OCI-LY1 (cell line): ENCODE measurements around the gene OR9Q1.

Source experiments
- H2AFZ ChIP-seq: fragments of 200-600 bp; sonication (generic), shearing (Covaris generic); 2 replicates; pipeline ENCODE4 v1.6.0; 2014; ENCODE audit warnings: antibody characterized with exemption, mild to moderate bottlenecking, low read length
- H3F3A ChIP-seq: fragments of 200-600 bp; sonication (generic), shearing (Covaris generic); 2 replicates; pipeline ENCODE4 v1.6.0; 2014; ENCODE audit warnings: mild to moderate bottlenecking, antibody characterized with exemption, low read length, moderate library complexity; ENCODE audit not compliant: insufficient read depth
- H3K27ac ChIP-seq: fragments of 200-600 bp; sonication (generic); 2 replicates; pipeline ENCODE4 v1.5.1; 2014; ENCODE audit warnings: low read length, mixed run types, mild to moderate bottlenecking, low read depth; ENCODE audit not compliant: poor library complexity, severe bottlenecking
- H3K27me3 ChIP-seq: fragments of 200-600 bp; sonication (generic); 2 replicates; pipeline ENCODE4 v1.6.0; 2014; ENCODE audit warnings: antibody characterized with exemption, mild to moderate bottlenecking, low read length, moderate library complexity; ENCODE audit not compliant: insufficient read depth
- H3K36me3 ChIP-seq: fragments of 200-600 bp; sonication (generic); 2 replicates; pipeline ENCODE4 v1.6.1; 2014; ENCODE audit warnings: mild to moderate bottlenecking, antibody characterized with exemption, low read length, moderate library complexity, mixed read lengths; ENCODE audit not compliant: insufficient read depth
- H3K4me1 ChIP-seq: fragments of 200-600 bp; sonication (generic); 2 replicates; pipeline ENCODE4 v1.5.1; 2014; ENCODE audit warnings: mild to moderate bottlenecking, low read length, moderate library complexity; ENCODE audit not compliant: insufficient read depth, severe bottlenecking
- H3K4me2 ChIP-seq: fragments of 200-600 bp; sonication (generic), shearing (Covaris generic); 2 replicates; pipeline ENCODE4 v1.6.1; 2014; ENCODE audit warnings: low read length
- H3K4me3 ChIP-seq: fragments of 200-600 bp; sonication (generic); 2 replicates; pipeline ENCODE4 v1.5.1; 2014; ENCODE audit warnings: low read length, low read depth, mild to moderate bottlenecking, mixed read lengths; ENCODE audit not compliant: poor library complexity, severe bottlenecking
- H3K79me2 ChIP-seq: fragments of 200-600 bp; shearing (Covaris generic); 2 replicates; pipeline ENCODE4 v1.6.1; 2016; ENCODE audit warnings: mixed run types, low read length, mixed read lengths; ENCODE audit not compliant: insufficient read depth
- H3K9ac ChIP-seq: fragments of 200-600 bp; sonication (generic), shearing (Covaris generic); 2 replicates; pipeline ENCODE4 v1.6.1; 2014; ENCODE audit warnings: mild to moderate bottlenecking, low read length, mixed read lengths
- H3K9me2 ChIP-seq: fragments of 200-600 bp; sonication (generic), shearing (Covaris generic); 2 replicates; pipeline ENCODE4 v1.6.1; 2014; ENCODE audit warnings: low read depth, mild to moderate bottlenecking, low read length, mixed read lengths
- H3K9me3 ChIP-seq: fragments of 200-600 bp; shearing (Covaris generic); 2 replicates; pipeline ENCODE4 v1.6.1; 2014; ENCODE audit warnings: low read length, mixed read lengths
- H4K20me1 ChIP-seq: fragments of 200-600 bp; sonication (generic), shearing (Covaris generic); 2 replicates; pipeline ENCODE4 v1.6.0; 2016; ENCODE audit warnings: mild to moderate bottlenecking, low read length; ENCODE audit not compliant: insufficient read depth
- EZH2 ChIP-seq: fragments of 200-600 bp; sonication (generic), shearing (Covaris generic); IDR thresholded peaks from 2 replicates; pipeline ENCODE4 v1.8.0; 2017; ENCODE audit warnings: borderline replicate concordance, mixed run types, mild to moderate bottlenecking, antibody characterized with exemption, low read length, moderate library complexity, mixed read lengths
- TF ChIP-seq, protein P1 (sequence below): fragments of 200-600 bp; sonication (generic), shearing (Covaris generic); IDR thresholded peaks from 2 replicates; pipeline ENCODE4 v1.5.1; 2017; ENCODE audit warnings: mild to moderate bottlenecking, antibody characterized with exemption, low read length, moderate library complexity, mixed read lengths

OR9Q1 gene

DNA sequence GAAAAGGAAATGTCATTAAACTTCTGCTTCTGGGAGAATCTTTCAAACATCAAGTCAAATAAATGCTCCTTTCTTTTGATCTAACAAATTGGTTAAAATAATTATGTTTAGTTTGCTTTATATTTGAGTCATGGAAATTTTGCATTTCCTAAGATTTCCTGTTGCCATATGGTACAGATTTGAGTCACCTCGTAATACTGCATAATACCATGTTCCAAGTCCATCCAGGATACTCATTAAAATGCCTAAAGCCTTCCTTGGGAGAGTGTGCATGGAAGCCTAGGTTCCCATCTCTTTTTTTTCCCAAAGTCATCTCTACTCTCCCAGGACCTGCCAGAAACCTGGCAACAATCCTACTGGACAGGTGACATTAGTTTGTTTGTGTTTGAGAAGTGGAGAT lies 97.4 kb downstream of the OR9Q1 start:
- Histone ChIP-seq H3K27me3 (no peaks in the 10 kb centered on the region), H3K36me3 (no peaks in the 10 kb centered on the region), H3K9ac (no peak overlapping the region), H3K9me2 (no peaks in the 10 kb centered on the region), H3K4me1 (no peaks in the 10 kb centered on the region), H3K27ac (no peak overlapping the region), H3F3A (no peaks in the 10 kb centered on the region), H3K79me2 (no peaks in the 10 kb centered on the region), H4K20me1 (no peaks in the 10 kb centered on the region), H2AFZ (no peak overlapping the region), H3K4me3 (no peak overlapping the region), H3K4me2 (no peak overlapping the region), H3K9me3 (no peaks in the 10 kb centered on the region)
- TF ChIP-seq EZH2 = no peak
- TF ChIP-seq, protein P1, sequence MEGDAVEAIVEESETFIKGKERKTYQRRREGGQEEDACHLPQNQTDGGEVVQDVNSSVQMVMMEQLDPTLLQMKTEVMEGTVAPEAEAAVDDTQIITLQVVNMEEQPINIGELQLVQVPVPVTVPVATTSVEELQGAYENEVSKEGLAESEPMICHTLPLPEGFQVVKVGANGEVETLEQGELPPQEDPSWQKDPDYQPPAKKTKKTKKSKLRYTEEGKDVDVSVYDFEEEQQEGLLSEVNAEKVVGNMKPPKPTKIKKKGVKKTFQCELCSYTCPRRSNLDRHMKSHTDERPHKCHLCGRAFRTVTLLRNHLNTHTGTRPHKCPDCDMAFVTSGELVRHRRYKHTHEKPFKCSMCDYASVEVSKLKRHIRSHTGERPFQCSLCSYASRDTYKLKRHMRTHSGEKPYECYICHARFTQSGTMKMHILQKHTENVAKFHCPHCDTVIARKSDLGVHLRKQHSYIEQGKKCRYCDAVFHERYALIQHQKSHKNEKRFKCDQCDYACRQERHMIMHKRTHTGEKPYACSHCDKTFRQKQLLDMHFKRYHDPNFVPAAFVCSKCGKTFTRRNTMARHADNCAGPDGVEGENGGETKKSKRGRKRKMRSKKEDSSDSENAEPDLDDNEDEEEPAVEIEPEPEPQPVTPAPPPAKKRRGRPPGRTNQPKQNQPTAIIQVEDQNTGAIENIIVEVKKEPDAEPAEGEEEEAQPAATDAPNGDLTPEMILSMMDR = no peak

DNA sequence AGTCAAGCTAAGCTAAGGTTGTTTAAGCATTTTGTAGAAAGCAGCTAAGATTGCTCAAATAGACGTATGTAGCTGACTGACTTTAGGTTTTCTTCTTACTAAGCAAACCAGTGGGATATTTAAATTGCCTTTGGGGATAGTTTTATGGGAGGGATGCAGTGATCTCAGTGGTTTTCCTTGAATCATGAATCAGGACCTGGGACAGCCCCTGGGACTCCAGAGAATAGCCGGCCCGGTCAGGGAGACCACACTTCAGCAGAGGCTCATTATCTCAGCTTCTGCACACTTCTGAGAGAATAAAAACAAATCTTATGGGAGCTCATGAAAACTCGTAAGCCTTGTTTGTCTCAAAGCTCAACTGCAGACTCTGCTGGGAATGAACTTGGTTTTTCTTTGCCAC lies 101.8 kb downstream of the OR9Q1 start, which contains the start of gene OR9I1:
OR9I1 (minus strand) TSS at position 62 of the 400 bp plus-strand sequence. CDS start 6,086 bp downstream, outside the sequence.
- TF ChIP-seq, protein P1 = no peak
- TF ChIP-seq EZH2 = no peak
- no peak within 1 kb of the TSS for H3K9ac ChIP-seq
- no peak within 1 kb of the TSS for H3K27ac ChIP-seq
- H3K9me3 ChIP-seq = no peaks in the 10 kb centered on the region
- no peaks in the 10 kb centered on the region for H3K9me2 ChIP-seq
- H3K4me1 ChIP-seq = no peaks in the 10 kb centered on the region
- H2AFZ ChIP-seq = no peak within 1 kb of the TSS
- no peaks in the 10 kb centered on the region for H4K20me1 ChIP-seq
- no peaks in the 10 kb centered on the region for H3F3A ChIP-seq
- no peak within 1 kb of the TSS for H3K4me3 ChIP-seq
- no peaks in the 10 kb centered on the region for H3K36me3 ChIP-seq
- no peaks in the 10 kb centered on the region for H3K79me2 ChIP-seq
- no peak within 1 kb of the TSS for H3K4me2 ChIP-seq
- no peaks in the 10 kb centered on the region for H3K27me3 ChIP-seq

DNA sequence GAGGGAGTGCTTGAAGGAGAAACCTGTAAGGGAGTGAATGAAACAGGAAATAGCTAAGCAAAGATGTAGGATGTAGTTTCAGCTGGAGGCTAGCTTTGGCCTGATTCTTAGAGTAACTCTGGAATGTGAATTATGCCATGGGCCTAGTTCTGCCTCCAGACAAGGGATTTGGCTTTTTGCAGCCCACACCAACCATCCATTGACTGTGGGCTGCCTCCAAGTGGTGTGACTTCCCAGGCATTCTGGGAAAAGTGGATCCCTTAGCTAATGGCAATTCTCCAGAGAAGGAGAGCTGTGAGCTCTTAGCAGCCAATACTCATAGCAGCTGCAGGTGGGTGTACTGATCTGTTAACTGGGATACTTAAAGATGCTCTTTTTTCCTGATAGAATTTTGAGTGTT lies 103.7 kb downstream of the OR9Q1 start:
- TF ChIP-seq, protein P1 = no peak
- TF ChIP-seq EZH2 = no peak
- Histone ChIP-seq H3K9me3 (no peaks in the 10 kb centered on the region), H3F3A (no peaks in the 10 kb centered on the region), H4K20me1 (no peaks in the 10 kb centered on the region), H3K4me2 (no peak overlapping the region), H3K27ac (no peak overlapping the region), H3K79me2 (no peaks in the 10 kb centered on the region), H3K9ac (no peak overlapping the region), H3K27me3 (no peaks in the 10 kb centered on the region), H3K4me3 (no peak overlapping the region), H3K4me1 (no peaks in the 10 kb centered on the region), H3K36me3 (no peaks in the 10 kb centered on the region), H2AFZ (no peak overlapping the region), H3K9me2 (no peaks in the 10 kb centered on the region)
